GM23338 (cell line): ENCODE data around the gene SRPK1. TPM values are rescaled to one million over a fixed set of nuclear protein-coding genes. Genes with fewer than 3 reads are reported as not detected.

Experiments
- ATAC-seq: fragments of 200-7000 bp; cut with Tn5 transposase; 3 replicates; pipeline ENCODE4 v1.9.1; 2020
- DNase-seq: peaks from one replicate; pipeline ENCODE4 v3.0.0-alpha.2; 2015; ENCODE audit warnings: low spot score
- H2AFZ ChIP-seq: fragments of 200-600 bp; sonication (generic); 2 replicates; pipeline ENCODE4 v1.8.0; 2016; ENCODE audit warnings: antibody characterized with exemption, mild to moderate bottlenecking, moderate library complexity
- H3F3A ChIP-seq: fragments of 200-600 bp; sonication (generic); replicated peaks from 2 replicates; pipeline ENCODE4 v1.8.0; 2017; ENCODE audit warnings: antibody characterized with exemption, mixed run types, low read depth
- H3K27ac ChIP-seq: fragments of 200-600 bp; sonication (generic); 2 replicates; pipeline ENCODE4 v1.6.1; 2016; ENCODE audit warnings: low read depth
- H3K27me3 ChIP-seq: fragments of 200-600 bp; sonication (generic); 2 replicates; pipeline ENCODE4 v1.8.0; 2016; ENCODE audit warnings: mild to moderate bottlenecking, mixed run types, moderate library complexity; ENCODE audit not compliant: insufficient read depth
- H3K36me3 ChIP-seq: fragments of 200-600 bp; sonication (generic); 2 replicates; pipeline ENCODE4 v1.8.0; 2016; ENCODE audit warnings: mild to moderate bottlenecking; ENCODE audit not compliant: insufficient read depth
- H3K4me1 ChIP-seq: fragments of 200-600 bp; sonication (generic); 2 replicates; pipeline ENCODE4 v1.8.0; 2016; ENCODE audit warnings: mild to moderate bottlenecking, moderate library complexity; ENCODE audit not compliant: insufficient read depth
- H3K4me2 ChIP-seq: fragments of 200-600 bp; sonication (generic); 2 replicates; pipeline ENCODE4 v1.7.1; 2017; ENCODE audit warnings: mixed run types
- H3K4me3 ChIP-seq: fragments of 200-600 bp; sonication (generic); 2 replicates; pipeline ENCODE4 v1.6.1; 2016; ENCODE audit warnings: mixed run types
- H3K79me2 ChIP-seq: fragments of 200-600 bp; sonication (generic); replicated peaks from 2 replicates; pipeline ENCODE4 v1.8.0; 2017; ENCODE audit warnings: mild to moderate bottlenecking; ENCODE audit not compliant: insufficient read depth
- H3K9me2 ChIP-seq: fragments of 200-600 bp; sonication (generic); 2 replicates; pipeline ENCODE4 v1.8.0; 2017; ENCODE audit not compliant: insufficient read depth
- H4K20me1 ChIP-seq: fragments of 200-600 bp; sonication (generic); replicated peaks from 2 replicates; pipeline ENCODE4 v1.8.0; 2017; ENCODE audit warnings: mild to moderate bottlenecking; ENCODE audit not compliant: insufficient read depth
- H3K27ac Mint-ChIP-seq: 2 replicates; pipeline ENCODE4 v1.8.0; 2020; ENCODE audit warnings: inconsistent platforms, mild to moderate bottlenecking, moderate library complexity, mixed read lengths
- H3K27me3 Mint-ChIP-seq: 3 replicates; pipeline ENCODE4 v1.8.0; 2022; ENCODE audit warnings: low read depth, mild to moderate bottlenecking, moderate library complexity, mixed read lengths, inconsistent platforms; ENCODE audit not compliant: insufficient read depth, poor library complexity
- H3K36me3 Mint-ChIP-seq: 3 replicates; pipeline ENCODE4 v1.8.0; 2021; ENCODE audit warnings: low read depth, mild to moderate bottlenecking, inconsistent platforms, moderate library complexity, mixed read lengths
- H3K4me1 Mint-ChIP-seq: 3 replicates; pipeline ENCODE4 v1.8.0; 2020; ENCODE audit warnings: mild to moderate bottlenecking, inconsistent platforms, mixed read lengths
- H3K4me3 Mint-ChIP-seq: 3 replicates; pipeline ENCODE4 v1.8.0; 2021; ENCODE audit warnings: moderate library complexity, mild to moderate bottlenecking, inconsistent platforms, mixed read lengths
- H3K9me3 Mint-ChIP-seq: 3 replicates; pipeline ENCODE4 v1.8.0; 2020; ENCODE audit warnings: moderate library complexity, mild to moderate bottlenecking, inconsistent platforms, mixed read lengths
- CREB1 ChIP-seq: fragments of 250-450 bp; sonication (Bioruptor Pico); IDR thresholded peaks from 2 replicates; pipeline ENCODE4 v1.5.0; 2020; ENCODE audit warnings: low read depth, mild to moderate bottlenecking, moderate library complexity
- JUNB ChIP-seq: IDR thresholded peaks from one replicate; pipeline ENCODE4 v1.6.1; 2016; ENCODE audit warnings: antibody characterized with exemption; ENCODE audit not compliant: unreplicated experiment
- NANOG ChIP-seq: IDR thresholded peaks from 2 replicates; pipeline ENCODE4 v1.6.1; 2016; ENCODE audit warnings: antibody characterized with exemption, borderline replicate concordance
- POLR2AphosphoS5 ChIP-seq: IDR thresholded peaks from 2 replicates; pipeline ENCODE4 v1.6.1; 2016; ENCODE audit warnings: antibody characterized with exemption, low read depth
- STAT1 ChIP-seq: IDR thresholded peaks from one replicate; pipeline ENCODE4 v1.6.1; 2016; ENCODE audit warnings: antibody characterized with exemption; ENCODE audit not compliant: unreplicated experiment
- ZNF114 ChIP-seq: fragments of 250-450 bp; sonication (Bioruptor Pico); IDR thresholded peaks from 2 replicates; pipeline ENCODE4 v1.5.0; 2020; ENCODE audit warnings: mild to moderate bottlenecking, moderate library complexity
- polyA plus RNA-seq: library from polyadenylated mRNA; unstranded; fragments of >200 nt; fragmentation: Nextera tagmentation; extraction: Ambion mirVana; gene quantifications from 2 replicates; pipeline ENCODE4 v1.2.1, GENCODE V29; 2016
- total RNA-seq: library from RNA; depleted of rRNA; stranded (reverse); fragments of >200 nt; shearing (Covaris generic); gene quantifications from 2 replicates; pipeline ENCODE4 v1.2.3, GENCODE V29; 2014
- TF ChIP-seq, protein P1 (sequence below), 2 experiments: fragments of 200-600 bp in 1 of 2; sonication (generic) in 1 of 2; conservative IDR thresholded peaks; 2 replicates each; pipeline versions ENCODE4 v1.5.1 to v1.6.1; 2016 to 2017; ENCODE audit warnings: antibody characterized with exemption in 2 of 2, low read depth in 2 of 2, mild to moderate bottlenecking in 2 of 2, moderate library complexity in 1 of 2
- TF ChIP-seq, protein P2 (sequence below): IDR thresholded peaks from 2 replicates; pipeline ENCODE4 v1.6.1; 2016; ENCODE audit warnings: antibody characterized with exemption
- TF ChIP-seq, protein P3 (sequence below): IDR thresholded peaks from one replicate; pipeline ENCODE4 v1.6.1; 2018; ENCODE audit warnings: antibody characterized with exemption; ENCODE audit not compliant: unreplicated experiment
- TF ChIP-seq, protein P4 (sequence below): fragments of 250-450 bp; sonication (Bioruptor Pico); IDR thresholded peaks from 2 replicates; pipeline ENCODE4 v1.5.0; 2020; ENCODE audit warnings: mild to moderate bottlenecking, moderate library complexity

Gene SRPK1
- total and polyA plus RNA-seq, 2 experiments from 2014 or later, result 175 to 202 TPM

DNA sequence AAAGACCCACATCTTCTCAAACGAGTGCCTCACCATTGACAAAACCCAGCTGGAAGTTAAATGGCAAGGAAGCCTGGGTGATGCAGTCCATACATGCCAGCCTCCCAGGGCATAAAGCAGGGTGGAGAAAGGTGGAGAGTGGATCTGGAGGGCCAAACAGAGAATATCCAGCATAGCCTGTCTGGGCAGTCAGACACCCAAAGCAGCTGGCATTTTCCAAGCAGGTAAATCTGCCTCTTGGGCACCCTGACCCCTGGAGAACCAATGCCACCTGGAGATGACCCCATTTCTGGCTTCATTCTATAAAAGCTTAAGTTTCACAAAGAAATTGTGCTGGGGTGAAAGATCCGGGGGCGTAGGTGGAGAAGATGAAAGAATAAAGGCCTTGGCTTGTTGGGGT, 5.1 kb upstream of the SRPK1 start (continued):
- TF ChIP-seq, protein P1, sequence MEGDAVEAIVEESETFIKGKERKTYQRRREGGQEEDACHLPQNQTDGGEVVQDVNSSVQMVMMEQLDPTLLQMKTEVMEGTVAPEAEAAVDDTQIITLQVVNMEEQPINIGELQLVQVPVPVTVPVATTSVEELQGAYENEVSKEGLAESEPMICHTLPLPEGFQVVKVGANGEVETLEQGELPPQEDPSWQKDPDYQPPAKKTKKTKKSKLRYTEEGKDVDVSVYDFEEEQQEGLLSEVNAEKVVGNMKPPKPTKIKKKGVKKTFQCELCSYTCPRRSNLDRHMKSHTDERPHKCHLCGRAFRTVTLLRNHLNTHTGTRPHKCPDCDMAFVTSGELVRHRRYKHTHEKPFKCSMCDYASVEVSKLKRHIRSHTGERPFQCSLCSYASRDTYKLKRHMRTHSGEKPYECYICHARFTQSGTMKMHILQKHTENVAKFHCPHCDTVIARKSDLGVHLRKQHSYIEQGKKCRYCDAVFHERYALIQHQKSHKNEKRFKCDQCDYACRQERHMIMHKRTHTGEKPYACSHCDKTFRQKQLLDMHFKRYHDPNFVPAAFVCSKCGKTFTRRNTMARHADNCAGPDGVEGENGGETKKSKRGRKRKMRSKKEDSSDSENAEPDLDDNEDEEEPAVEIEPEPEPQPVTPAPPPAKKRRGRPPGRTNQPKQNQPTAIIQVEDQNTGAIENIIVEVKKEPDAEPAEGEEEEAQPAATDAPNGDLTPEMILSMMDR (conservative IDR thresholded peaks at IDR 0.05; ENCODE audit: low read depth in 2 of 2), result no peak
- TF ChIP-seq NANOG, result no peak
- TF ChIP-seq ZNF114 (CRISPR knock-in tag), result no peak
- no peak for TF ChIP-seq CREB1 (CRISPR knock-in tag)
- TF ChIP-seq, protein P2, sequence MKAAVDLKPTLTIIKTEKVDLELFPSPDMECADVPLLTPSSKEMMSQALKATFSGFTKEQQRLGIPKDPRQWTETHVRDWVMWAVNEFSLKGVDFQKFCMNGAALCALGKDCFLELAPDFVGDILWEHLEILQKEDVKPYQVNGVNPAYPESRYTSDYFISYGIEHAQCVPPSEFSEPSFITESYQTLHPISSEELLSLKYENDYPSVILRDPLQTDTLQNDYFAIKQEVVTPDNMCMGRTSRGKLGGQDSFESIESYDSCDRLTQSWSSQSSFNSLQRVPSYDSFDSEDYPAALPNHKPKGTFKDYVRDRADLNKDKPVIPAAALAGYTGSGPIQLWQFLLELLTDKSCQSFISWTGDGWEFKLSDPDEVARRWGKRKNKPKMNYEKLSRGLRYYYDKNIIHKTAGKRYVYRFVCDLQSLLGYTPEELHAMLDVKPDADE, result no peak
- TF ChIP-seq STAT1, result no peak
- no peak for TF ChIP-seq JUNB
- TF ChIP-seq POLR2AphosphoS5, result no peak
- TF ChIP-seq, protein P3, sequence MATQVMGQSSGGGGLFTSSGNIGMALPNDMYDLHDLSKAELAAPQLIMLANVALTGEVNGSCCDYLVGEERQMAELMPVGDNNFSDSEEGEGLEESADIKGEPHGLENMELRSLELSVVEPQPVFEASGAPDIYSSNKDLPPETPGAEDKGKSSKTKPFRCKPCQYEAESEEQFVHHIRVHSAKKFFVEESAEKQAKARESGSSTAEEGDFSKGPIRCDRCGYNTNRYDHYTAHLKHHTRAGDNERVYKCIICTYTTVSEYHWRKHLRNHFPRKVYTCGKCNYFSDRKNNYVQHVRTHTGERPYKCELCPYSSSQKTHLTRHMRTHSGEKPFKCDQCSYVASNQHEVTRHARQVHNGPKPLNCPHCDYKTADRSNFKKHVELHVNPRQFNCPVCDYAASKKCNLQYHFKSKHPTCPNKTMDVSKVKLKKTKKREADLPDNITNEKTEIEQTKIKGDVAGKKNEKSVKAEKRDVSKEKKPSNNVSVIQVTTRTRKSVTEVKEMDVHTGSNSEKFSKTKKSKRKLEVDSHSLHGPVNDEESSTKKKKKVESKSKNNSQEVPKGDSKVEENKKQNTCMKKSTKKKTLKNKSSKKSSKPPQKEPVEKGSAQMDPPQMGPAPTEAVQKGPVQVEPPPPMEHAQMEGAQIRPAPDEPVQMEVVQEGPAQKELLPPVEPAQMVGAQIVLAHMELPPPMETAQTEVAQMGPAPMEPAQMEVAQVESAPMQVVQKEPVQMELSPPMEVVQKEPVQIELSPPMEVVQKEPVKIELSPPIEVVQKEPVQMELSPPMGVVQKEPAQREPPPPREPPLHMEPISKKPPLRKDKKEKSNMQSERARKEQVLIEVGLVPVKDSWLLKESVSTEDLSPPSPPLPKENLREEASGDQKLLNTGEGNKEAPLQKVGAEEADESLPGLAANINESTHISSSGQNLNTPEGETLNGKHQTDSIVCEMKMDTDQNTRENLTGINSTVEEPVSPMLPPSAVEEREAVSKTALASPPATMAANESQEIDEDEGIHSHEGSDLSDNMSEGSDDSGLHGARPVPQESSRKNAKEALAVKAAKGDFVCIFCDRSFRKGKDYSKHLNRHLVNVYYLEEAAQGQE, result no peak

DNA sequence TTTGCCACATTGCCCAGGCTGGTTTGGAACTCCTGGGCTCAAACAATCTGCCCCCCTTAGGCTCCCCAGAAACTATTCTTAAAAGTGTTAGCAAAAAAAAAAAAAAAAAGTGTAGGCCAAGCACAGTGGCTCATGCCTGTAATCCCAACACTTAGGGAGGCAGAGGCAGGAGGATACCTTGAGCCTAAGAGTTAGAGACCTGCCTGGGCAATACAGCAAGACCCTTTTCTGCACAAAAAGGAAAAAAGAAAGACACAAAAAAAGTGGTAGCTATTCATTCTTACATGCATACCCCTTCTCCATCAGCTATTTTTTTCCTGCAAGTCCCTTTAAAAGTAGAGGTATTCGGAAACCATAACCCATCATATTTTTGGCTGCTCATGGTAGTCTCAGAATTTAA, 3.2 kb upstream of the SRPK1 start:
- Histone ChIP-seq H3K27ac (no peak overlapping the region), H3K9me2 (no peaks in the 10 kb centered on the region), H3K27me3 (no peaks in the 10 kb centered on the region), H3F3A (no peaks in the 10 kb centered on the region), H3K36me3 (no peaks in the 10 kb centered on the region), H3K79me2 (peaks cover 13% of the 10 kb centered on the region), H4K20me1 (peaks cover 7% of the 10 kb centered on the region), H3K4me1 (peaks cover 5% of the 10 kb centered on the region; the same call in 1 of the 2 replicates), H3K4me3 (no peak overlapping the region), H3K4me2 (no peak overlapping the region), H2AFZ (no peak overlapping the region)
- no peaks in the 10 kb centered on the region for H3K9me3 Mint-ChIP-seq
- no peak for DNase-seq
- peaks cover 5% of the 10 kb centered on the region; the same call in 2 of the 3 replicates for H3K36me3 Mint-ChIP-seq
- H3K4me1 Mint-ChIP-seq, result peaks cover 16% of the 10 kb centered on the region
- H3K27ac Mint-ChIP-seq, result no peak overlapping the region
- TF ChIP-seq, protein P1 (conservative IDR thresholded peaks at IDR 0.05; ENCODE audit: low read depth in 2 of 2), result no peak
- TF ChIP-seq POLR2AphosphoS5, result no peak
- TF ChIP-seq, protein P4, sequence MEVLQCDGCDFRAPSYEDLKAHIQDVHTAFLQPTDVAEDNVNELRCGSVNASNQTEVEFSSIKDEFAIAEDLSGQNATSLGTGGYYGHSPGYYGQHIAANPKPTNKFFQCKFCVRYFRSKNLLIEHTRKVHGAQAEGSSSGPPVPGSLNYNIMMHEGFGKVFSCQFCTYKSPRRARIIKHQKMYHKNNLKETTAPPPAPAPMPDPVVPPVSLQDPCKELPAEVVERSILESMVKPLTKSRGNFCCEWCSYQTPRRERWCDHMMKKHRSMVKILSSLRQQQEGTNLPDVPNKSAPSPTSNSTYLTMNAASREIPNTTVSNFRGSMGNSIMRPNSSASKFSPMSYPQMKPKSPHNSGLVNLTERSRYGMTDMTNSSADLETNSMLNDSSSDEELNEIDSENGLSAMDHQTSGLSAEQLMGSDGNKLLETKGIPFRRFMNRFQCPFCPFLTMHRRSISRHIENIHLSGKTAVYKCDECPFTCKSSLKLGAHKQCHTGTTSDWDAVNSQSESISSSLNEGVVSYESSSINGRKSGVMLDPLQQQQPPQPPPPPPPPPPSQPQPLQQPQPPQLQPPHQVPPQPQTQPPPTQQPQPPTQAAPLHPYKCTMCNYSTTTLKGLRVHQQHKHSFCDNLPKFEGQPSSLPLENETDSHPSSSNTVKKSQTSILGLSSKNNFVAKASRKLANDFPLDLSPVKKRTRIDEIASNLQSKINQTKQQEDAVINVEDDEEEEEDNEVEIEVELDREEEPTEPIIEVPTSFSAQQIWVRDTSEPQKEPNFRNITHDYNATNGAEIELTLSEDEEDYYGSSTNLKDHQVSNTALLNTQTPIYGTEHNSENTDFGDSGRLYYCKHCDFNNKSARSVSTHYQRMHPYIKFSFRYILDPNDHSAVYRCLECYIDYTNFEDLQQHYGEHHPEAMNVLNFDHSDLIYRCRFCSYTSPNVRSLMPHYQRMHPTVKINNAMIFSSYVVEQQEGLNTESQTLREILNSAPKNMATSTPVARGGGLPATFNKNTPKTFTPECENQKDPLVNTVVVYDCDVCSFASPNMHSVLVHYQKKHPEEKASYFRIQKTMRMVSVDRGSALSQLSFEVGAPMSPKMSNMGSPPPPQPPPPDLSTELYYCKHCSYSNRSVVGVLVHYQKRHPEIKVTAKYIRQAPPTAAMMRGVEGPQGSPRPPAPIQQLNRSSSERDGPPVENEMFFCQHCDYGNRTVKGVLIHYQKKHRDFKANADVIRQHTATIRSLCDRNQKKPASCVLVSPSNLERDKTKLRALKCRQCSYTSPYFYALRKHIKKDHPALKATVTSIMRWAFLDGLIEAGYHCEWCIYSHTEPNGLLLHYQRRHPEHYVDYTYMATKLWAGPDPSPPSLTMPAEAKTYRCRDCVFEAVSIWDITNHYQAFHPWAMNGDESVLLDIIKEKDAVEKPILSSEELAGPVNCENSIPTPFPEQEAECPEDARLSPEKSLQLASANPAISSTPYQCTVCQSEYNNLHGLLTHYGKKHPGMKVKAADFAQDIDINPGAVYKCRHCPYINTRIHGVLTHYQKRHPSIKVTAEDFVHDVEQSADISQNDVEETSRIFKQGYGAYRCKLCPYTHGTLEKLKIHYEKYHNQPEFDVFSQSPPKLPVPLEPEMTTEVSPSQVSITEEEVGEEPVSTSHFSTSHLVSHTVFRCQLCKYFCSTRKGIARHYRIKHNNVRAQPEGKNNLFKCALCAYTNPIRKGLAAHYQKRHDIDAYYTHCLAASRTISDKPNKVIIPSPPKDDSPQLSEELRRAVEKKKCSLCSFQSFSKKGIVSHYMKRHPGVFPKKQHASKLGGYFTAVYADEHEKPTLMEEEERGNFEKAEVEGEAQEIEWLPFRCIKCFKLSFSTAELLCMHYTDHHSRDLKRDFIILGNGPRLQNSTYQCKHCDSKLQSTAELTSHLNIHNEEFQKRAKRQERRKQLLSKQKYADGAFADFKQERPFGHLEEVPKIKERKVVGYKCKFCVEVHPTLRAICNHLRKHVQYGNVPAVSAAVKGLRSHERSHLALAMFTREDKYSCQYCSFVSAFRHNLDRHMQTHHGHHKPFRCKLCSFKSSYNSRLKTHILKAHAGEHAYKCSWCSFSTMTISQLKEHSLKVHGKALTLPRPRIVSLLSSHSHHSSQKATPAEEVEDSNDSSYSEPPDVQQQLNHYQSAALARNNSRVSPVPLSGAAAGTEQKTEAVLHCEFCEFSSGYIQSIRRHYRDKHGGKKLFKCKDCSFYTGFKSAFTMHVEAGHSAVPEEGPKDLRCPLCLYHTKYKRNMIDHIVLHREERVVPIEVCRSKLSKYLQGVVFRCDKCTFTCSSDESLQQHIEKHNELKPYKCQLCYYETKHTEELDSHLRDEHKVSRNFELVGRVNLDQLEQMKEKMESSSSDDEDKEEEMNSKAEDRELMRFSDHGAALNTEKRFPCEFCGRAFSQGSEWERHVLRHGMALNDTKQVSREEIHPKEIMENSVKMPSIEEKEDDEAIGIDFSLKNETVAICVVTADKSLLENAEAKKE (CRISPR knock-in tag), result no peak
- H3K27me3 Mint-ChIP-seq, result peaks cover 12% of the 10 kb centered on the region
- no peak for ATAC-seq
- no peak overlapping the region for H3K4me3 Mint-ChIP-seq
